SK-N-SH (cell line): ENCODE measurements around the gene PRMT2.

Source experiments
- CHD2 ChIP-seq: fragments of 150-350 bp; IDR thresholded peaks from 2 replicates; pipeline ENCODE4 v1.6.1; 2018; ENCODE audit warnings: low read length; ENCODE audit not compliant: partially characterized antibody
- EZH2phosphoT487 ChIP-seq: fragments of 200-600 bp; sonication (generic); IDR thresholded peaks from 2 replicates; pipeline ENCODE4 v1.6.1; 2017; ENCODE audit warnings: low read depth, mixed run types, mild to moderate bottlenecking, antibody characterized with exemption, moderate library complexity, borderline replicate concordance
- FOSL2 ChIP-seq: IDR thresholded peaks from 2 replicates; pipeline ENCODE4 v1.4.0; 2012; ENCODE audit warnings: low read depth, mild to moderate bottlenecking, moderate library complexity, borderline replicate concordance
- MAX ChIP-seq: IDR thresholded peaks from 2 replicates; pipeline ENCODE4 v1.4.0; 2012; ENCODE audit warnings: low read depth
- POLR2AphosphoS5 ChIP-seq: IDR thresholded peaks from 2 replicates; pipeline ENCODE4 v1.6.1; 2012; ENCODE audit warnings: low read depth, low read length
- RAD21 ChIP-seq: IDR thresholded peaks from 2 replicates; pipeline ENCODE4 v1.6.1; 2012; ENCODE audit warnings: mild to moderate bottlenecking, low read length
- REST ChIP-seq: IDR thresholded peaks from 2 replicates; pipeline ENCODE4 v1.6.1; 2012; ENCODE audit warnings: mild to moderate bottlenecking, low read depth, low read length, moderate library complexity
- SIN3A ChIP-seq: IDR thresholded peaks from 2 replicates; pipeline ENCODE4 v1.6.1; 2012; ENCODE audit warnings: low read depth, mild to moderate bottlenecking, low read length, moderate library complexity, borderline replicate concordance
- SMC3 ChIP-seq: IDR thresholded peaks from 2 replicates; pipeline ENCODE4 v1.6.1; 2012; ENCODE audit warnings: low read depth, low read length, improper control_type of control experiment
- TAF1 ChIP-seq: IDR thresholded peaks from 2 replicates; pipeline ENCODE4 v1.6.1; 2012; ENCODE audit warnings: low read depth, mild to moderate bottlenecking, low read length, moderate library complexity, borderline replicate concordance
- ZBTB33 ChIP-seq: IDR thresholded peaks from 2 replicates; pipeline ENCODE4 v1.4.0; 2012; ENCODE audit warnings: low read depth, borderline replicate concordance
- TF ChIP-seq, protein P1 (sequence below): IDR thresholded peaks from 2 replicates; pipeline ENCODE4; 2012
- TF ChIP-seq, protein P2 (sequence below): fragments of 200-600 bp; sonication (generic); IDR thresholded peaks from 2 replicates; pipeline ENCODE4 v1.6.1; 2017; ENCODE audit warnings: antibody characterized with exemption, mild to moderate bottlenecking, moderate library complexity

- TF ChIP-seq REST (no peak), RAD21 (no peak), EZH2phosphoT487 (no peak), FOSL2 (no peak), SIN3A (no peak), TAF1 (no peak), CHD2 (no peak), POLR2AphosphoS5 (no peak), MAX (no peak), SMC3 (no peak), ZBTB33 (no peak)
- TF ChIP-seq, protein P1, sequence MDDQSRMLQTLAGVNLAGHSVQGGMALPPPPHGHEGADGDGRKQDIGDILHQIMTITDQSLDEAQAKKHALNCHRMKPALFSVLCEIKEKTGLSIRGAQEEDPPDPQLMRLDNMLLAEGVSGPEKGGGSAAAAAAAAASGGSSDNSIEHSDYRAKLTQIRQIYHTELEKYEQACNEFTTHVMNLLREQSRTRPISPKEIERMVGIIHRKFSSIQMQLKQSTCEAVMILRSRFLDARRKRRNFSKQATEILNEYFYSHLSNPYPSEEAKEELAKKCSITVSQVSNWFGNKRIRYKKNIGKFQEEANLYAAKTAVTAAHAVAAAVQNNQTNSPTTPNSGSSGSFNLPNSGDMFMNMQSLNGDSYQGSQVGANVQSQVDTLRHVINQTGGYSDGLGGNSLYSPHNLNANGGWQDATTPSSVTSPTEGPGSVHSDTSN = no peak
- TF ChIP-seq, protein P2, sequence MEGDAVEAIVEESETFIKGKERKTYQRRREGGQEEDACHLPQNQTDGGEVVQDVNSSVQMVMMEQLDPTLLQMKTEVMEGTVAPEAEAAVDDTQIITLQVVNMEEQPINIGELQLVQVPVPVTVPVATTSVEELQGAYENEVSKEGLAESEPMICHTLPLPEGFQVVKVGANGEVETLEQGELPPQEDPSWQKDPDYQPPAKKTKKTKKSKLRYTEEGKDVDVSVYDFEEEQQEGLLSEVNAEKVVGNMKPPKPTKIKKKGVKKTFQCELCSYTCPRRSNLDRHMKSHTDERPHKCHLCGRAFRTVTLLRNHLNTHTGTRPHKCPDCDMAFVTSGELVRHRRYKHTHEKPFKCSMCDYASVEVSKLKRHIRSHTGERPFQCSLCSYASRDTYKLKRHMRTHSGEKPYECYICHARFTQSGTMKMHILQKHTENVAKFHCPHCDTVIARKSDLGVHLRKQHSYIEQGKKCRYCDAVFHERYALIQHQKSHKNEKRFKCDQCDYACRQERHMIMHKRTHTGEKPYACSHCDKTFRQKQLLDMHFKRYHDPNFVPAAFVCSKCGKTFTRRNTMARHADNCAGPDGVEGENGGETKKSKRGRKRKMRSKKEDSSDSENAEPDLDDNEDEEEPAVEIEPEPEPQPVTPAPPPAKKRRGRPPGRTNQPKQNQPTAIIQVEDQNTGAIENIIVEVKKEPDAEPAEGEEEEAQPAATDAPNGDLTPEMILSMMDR = no peak
These were observed 7.7 kb upstream of the PRMT2 start for GRCh38 chr21:46627726-46628125.
